A673 (cell line): ENCODE measurements around the gene PPP1R16B. TPM values are rescaled to one million over a fixed set of nuclear protein-coding genes. Genes with fewer than 3 reads are reported as not detected.

ENCODE experiments used
- BruUV-seq: library from RNA; stranded (reverse); fragments of 400-500 nt; replicated peaks from 2 replicates; lab custom pipeline; 2021; lab: Mats Ljungman, UMichigan
- CTCF ChIA-PET: fragments of 300-600 bp; sonication (Branson Sonifier 250); formaldehyde crosslinking; loops from one replicate; lab custom pipeline; 2022; ENCODE audit warnings: antibody characterized with exemption; lab: Charles Lee
- POLR2A ChIA-PET: fragments of 300-600 bp; sonication (Branson Sonifier 250); formaldehyde crosslinking; loops from one replicate; lab custom pipeline; 2022; ENCODE audit warnings: antibody characterized with exemption; ENCODE audit not compliant: low non-redundant PET; lab: Charles Lee
- DNase-seq: peaks from one replicate; pipeline ENCODE4 v3.0.0-alpha.2; 2015; ENCODE audit warnings: low spot score
- H3K27ac ChIP-seq: fragments of 200-600 bp; sonication (generic); 2 replicates; pipeline ENCODE4 v1.5.1; 2016; ENCODE audit warnings: mixed run types, low read depth, mild to moderate bottlenecking, mixed read lengths, antibody characterized with exemption, low read length; ENCODE audit not compliant: poor library complexity, severe bottlenecking
- H3K27me3 ChIP-seq: fragments of 200-600 bp; sonication (generic); replicated peaks from 2 replicates; pipeline ENCODE4 v1.6.1; 2017; ENCODE audit warnings: mixed run types, low read depth, mild to moderate bottlenecking, mixed read lengths, antibody characterized with exemption, low read length; ENCODE audit not compliant: insufficient read depth, poor library complexity
- H3K36me3 ChIP-seq: fragments of 200-600 bp; sonication (generic); 2 replicates; pipeline ENCODE4 v1.6.1; 2016; ENCODE audit warnings: mixed run types, mild to moderate bottlenecking, mixed read lengths, antibody characterized with exemption, low read length; ENCODE audit not compliant: insufficient read depth, poor library complexity, severe bottlenecking
- H3K4me1 ChIP-seq: fragments of 200-600 bp; sonication (generic); 2 replicates; pipeline ENCODE4 v1.6.1; 2017; ENCODE audit warnings: mixed run types, mild to moderate bottlenecking, mixed read lengths, antibody characterized with exemption, low read length; ENCODE audit not compliant: insufficient read depth, poor library complexity, severe bottlenecking
- H3K4me3 ChIP-seq: fragments of 200-600 bp; sonication (generic); 2 replicates; pipeline ENCODE4 v1.5.1; 2016; ENCODE audit warnings: low read depth, mixed run types, mild to moderate bottlenecking, mixed read lengths, low read length; ENCODE audit not compliant: poor library complexity, severe bottlenecking
- H3K9me3 ChIP-seq: fragments of 200-600 bp; sonication (generic); 2 replicates; pipeline ENCODE4 v1.6.1; 2016; ENCODE audit warnings: mixed run types, low read depth, mild to moderate bottlenecking, mixed read lengths, antibody characterized with exemption, low read length; ENCODE audit not compliant: poor library complexity, severe bottlenecking
- EZH2 ChIP-seq: fragments of 200-600 bp; sonication (generic); IDR thresholded peaks from 2 replicates; pipeline ENCODE4 v1.6.1; 2017; ENCODE audit warnings: borderline replicate concordance, low read depth, mild to moderate bottlenecking, mixed read lengths, antibody characterized with exemption, low read length; ENCODE audit not compliant: poor library complexity, severe bottlenecking
- intact Hi-C: fragments of 100-400 bp; cut with micrococcal nuclease; formaldehyde crosslinking; loops from one replicate; pipeline ENCODE4 v1.10.0; 2022; ENCODE audit not compliant: unreplicated experiment
- total RNA-seq: library from RNA; stranded (reverse); gene quantifications from 2 replicates; pipeline ENCODE4 v1.2.3, GENCODE V29; 2021
- TF ChIP-seq, protein P1 (sequence below): fragments of 300-800, 200-600 bp; sonication (generic); conservative IDR thresholded peaks from 2 replicates; pipeline ENCODE4 v1.5.1; 2017; ENCODE audit warnings: low read depth, mild to moderate bottlenecking, antibody characterized with exemption, low read length, moderate library complexity, mixed read lengths

The PPP1R16B gene
- total RNA-seq, 1 experiment from 2014 or later = 0.17 TPM

DNA sequence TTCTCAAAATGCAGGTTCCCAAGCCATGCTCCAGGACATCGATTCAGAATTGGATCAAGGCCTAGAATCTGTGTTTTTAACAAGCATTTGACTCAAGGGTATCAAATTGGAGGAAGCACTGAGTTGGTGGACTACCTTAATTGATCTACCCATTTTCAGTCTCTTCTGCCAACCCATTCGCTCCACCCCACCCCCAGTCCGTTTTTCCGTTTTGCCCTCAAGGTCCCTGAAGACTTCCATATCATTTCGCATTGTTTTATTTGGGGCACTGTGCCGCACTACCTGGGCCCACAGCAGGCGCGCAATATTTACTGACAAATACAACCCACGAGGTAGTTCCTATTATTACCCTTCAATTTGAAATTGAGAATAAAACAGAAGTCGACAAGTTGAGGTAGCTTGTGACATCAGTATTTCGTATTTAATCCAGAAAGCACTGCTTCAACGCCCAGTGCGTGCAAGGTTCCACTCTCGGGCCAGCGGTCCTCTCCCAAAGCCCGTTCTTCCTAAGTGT, 156.1 kb downstream of the PPP1R16B start:
- no peaks in the 10 kb centered on the region for H3K27me3 ChIP-seq
- CTCF ChIA-PET = interaction anchor here (1.6 to 2.0 kb wide), 2 partner anchors 35 to 88 kb away, joined by 4 to 6 read pairs; partner anchors contain the start of gene FAM83D
- H3K4me3 ChIP-seq = peak overlapping the region; percentile 75
- POLR2A ChIA-PET = interaction anchor here (0.7 kb wide), 2 partner anchors 47 to 1740 kb away, joined by 3 to 6 read pairs; no protein-coding TSS in a partner anchor
- H3K9me3 ChIP-seq = no peaks in the 10 kb centered on the region
- peak overlapping the region; percentile 84 for H3K27ac ChIP-seq
- intact Hi-C loops = no loop called here
- no peak for DNase-seq
- TF ChIP-seq EZH2 = no peak
- TF ChIP-seq, protein P1, sequence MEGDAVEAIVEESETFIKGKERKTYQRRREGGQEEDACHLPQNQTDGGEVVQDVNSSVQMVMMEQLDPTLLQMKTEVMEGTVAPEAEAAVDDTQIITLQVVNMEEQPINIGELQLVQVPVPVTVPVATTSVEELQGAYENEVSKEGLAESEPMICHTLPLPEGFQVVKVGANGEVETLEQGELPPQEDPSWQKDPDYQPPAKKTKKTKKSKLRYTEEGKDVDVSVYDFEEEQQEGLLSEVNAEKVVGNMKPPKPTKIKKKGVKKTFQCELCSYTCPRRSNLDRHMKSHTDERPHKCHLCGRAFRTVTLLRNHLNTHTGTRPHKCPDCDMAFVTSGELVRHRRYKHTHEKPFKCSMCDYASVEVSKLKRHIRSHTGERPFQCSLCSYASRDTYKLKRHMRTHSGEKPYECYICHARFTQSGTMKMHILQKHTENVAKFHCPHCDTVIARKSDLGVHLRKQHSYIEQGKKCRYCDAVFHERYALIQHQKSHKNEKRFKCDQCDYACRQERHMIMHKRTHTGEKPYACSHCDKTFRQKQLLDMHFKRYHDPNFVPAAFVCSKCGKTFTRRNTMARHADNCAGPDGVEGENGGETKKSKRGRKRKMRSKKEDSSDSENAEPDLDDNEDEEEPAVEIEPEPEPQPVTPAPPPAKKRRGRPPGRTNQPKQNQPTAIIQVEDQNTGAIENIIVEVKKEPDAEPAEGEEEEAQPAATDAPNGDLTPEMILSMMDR = no peak
- H3K4me1 ChIP-seq = peaks cover 13% of the 10 kb centered on the region
- H3K36me3 ChIP-seq = no peaks in the 10 kb centered on the region
- BruUV-seq = TSS peak; percentile 90

DNA sequence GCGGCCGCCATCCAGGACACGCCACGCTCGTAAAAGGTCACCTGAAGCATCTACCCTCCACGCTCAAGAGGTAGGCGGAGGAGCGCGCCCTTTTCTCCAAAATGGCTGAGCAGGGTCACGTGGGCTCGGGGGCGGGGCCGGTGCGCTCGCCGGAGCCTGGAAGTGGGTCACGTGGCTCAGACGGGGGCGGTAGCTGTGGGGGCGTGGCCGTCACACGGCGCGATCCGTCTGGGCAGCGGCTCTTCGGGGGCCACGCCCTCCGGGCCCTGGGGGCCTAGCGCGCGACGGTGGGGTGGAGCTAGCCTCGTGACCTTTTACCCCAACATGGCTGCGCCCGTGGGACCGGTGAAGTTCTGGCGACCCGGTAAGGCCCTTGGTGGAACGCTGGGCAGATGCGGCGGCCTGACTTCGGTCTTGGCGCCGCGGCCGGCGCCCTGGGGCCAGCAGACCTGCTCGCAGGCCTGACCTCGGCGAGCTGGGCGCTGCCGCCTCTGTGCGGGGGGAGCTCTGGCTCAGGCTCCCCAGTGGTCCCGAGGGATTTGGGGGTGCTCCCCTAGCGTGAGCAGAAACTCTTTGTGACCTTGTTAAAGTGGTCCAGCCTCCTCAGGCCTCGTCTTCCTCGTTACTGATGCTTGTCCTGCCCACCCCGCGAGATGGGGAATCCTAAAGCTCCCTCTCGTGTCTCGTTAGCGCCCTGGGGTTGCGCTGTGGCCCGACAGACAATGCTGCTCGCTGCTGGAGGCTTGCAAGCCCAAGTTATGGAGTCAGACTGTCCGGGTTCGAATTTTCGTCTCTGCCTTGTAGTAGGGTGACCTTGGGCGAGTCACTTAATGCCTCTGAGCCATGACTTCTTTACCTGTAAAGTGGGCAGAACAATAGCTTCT, 156.8 kb downstream of the PPP1R16B start, which contains the start of gene DHX35:
TSS of gene DHX35 (plus strand) at position 301 of the 884 bp plus-strand sequence. CDS start at position 325, 24 bp downstream.
- TF ChIP-seq, protein P1 = peak; percentile 28; the same call in 1 of the 2 replicates
- no peak for TF ChIP-seq EZH2
- H3K27ac ChIP-seq = peak within 1 kb of the TSS; percentile 84
- intact Hi-C loops = no loop called here
- H3K4me3 ChIP-seq = peak within 1 kb of the TSS; percentile 75
- DNase-seq = peak; percentile 98
- ChIA-PET CTCF (interaction anchor here (0.6 to 2.0 kb wide), 3 partner anchors 36 to 639 kb away, joined by 3 to 6 read pairs (median 4); partner anchors contain the start of gene FAM83D), POLR2A (interaction anchor here (0.6 to 0.7 kb wide), 3 partner anchors 46 to 1739 kb away, joined by 3 to 6 read pairs (median 4); no protein-coding TSS in a partner anchor)
- H3K9me3 ChIP-seq = no peaks in the 10 kb centered on the region
- H3K4me1 ChIP-seq = peaks cover 13% of the 10 kb centered on the region
- H3K27me3 ChIP-seq = no peaks in the 10 kb centered on the region
- no TSS peak for BruUV-seq
- no peaks in the 10 kb centered on the region for H3K36me3 ChIP-seq

DNA sequence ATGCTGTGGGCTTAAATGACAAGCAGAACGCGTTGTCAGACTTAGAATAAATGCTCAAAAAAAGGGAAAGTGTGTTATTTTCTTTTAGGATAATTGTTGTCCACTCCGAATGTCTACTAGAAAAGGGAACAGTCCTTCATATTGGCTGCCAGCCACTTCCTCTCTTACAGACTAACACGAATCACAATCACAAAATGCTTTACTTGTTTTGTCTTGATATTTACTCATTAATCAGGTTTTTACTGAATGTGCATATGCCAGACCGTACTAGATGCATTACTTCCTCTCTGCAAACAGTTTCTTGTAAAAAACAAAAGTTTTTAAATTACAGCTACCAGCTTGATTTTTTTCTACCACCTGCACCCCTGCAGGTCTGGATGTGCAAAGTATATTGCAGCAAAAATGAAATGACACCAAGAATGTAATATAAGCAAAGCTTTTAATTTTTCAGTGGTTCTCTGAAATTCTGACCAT, 157.5 kb downstream of the PPP1R16B start:
- Histone ChIP-seq H3K36me3 (no peaks in the 10 kb centered on the region), H3K27me3 (no peaks in the 10 kb centered on the region), H3K4me3 (peak overlapping the region; percentile 75), H3K9me3 (no peaks in the 10 kb centered on the region), H3K4me1 (peaks cover 13% of the 10 kb centered on the region), H3K27ac (peak overlapping the region; percentile 84)
- ChIA-PET CTCF (interaction anchor here (1.6 to 2.0 kb wide), 2 partner anchors 37 to 87 kb away, joined by 4 to 6 read pairs; partner anchors contain the start of gene FAM83D), POLR2A (interaction anchor here (0.6 kb wide), 1 partner anchor 75 kb away, joined by 4 read pairs; no protein-coding TSS in a partner anchor)
- no peak for DNase-seq
- TF ChIP-seq, protein P1 = no peak; the same call in 1 of the 2 replicates
- TF ChIP-seq EZH2 = no peak
- intact Hi-C loops = no loop called here
- TSS peak; percentile 59 for BruUV-seq
